ENCODE results near the gene PTPN20.

DNA sequence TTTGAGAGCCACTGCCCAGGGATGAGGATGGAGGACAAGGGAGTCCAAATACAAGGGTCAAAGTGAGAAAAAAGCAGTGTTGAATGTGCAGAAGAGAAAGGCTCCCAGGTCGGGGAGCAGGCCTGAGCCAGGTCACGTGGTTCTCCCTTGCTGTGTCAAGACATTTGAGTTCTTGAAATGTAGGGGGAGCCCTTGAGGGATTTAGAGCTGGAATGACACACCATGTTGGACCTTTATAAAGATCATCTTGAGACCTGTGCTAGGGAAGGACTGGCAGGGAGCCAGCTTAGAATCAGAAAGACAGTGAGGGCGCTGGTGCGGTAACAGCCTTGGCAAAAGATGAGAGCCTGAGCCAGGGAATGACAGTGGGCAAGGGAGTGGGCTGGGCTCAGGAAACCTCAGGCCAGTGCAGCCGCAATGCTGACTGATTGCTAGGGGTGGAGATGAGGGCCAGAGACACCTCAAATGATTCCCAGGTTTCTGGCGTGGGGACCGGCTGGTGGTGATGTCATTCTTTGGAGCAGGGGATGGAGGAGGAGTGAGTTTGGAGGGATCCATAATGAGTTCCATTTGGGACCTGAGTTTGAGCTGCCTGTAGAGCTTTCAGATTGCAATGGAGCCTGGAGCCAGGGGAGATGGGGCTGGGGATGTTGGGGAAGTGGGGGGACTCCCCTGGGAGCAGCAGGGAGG lies 120.1 kb downstream of the PTPN20 start:
- TF ChIP-seq, protein P1, sequence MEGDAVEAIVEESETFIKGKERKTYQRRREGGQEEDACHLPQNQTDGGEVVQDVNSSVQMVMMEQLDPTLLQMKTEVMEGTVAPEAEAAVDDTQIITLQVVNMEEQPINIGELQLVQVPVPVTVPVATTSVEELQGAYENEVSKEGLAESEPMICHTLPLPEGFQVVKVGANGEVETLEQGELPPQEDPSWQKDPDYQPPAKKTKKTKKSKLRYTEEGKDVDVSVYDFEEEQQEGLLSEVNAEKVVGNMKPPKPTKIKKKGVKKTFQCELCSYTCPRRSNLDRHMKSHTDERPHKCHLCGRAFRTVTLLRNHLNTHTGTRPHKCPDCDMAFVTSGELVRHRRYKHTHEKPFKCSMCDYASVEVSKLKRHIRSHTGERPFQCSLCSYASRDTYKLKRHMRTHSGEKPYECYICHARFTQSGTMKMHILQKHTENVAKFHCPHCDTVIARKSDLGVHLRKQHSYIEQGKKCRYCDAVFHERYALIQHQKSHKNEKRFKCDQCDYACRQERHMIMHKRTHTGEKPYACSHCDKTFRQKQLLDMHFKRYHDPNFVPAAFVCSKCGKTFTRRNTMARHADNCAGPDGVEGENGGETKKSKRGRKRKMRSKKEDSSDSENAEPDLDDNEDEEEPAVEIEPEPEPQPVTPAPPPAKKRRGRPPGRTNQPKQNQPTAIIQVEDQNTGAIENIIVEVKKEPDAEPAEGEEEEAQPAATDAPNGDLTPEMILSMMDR (conservative IDR thresholded peaks at IDR 0.05), result no peak
- TF ChIP-seq ZFX (IDR thresholded peaks at IDR 0.05), result no peak

Measured in C4-2B (cell line).